ENCODE results near the gene OSBPL6.

Gene OSBPL6

GRCh38 chr2:178191511-178191910, 2.8 kb upstream of the OSBPL6 start:
- H3K9ac ChIP-seq (ENCODE audit: low read length): no peak overlapping the region
- no peak overlapping the region for H3K4me2 ChIP-seq (ENCODE audit: low read depth, low read length)
- no peak for DNase-seq
- no peak overlapping the region for H3K4me3 ChIP-seq (ENCODE audit: low read length)
- no peak overlapping the region for H2AFZ ChIP-seq (ENCODE audit: low read length)
- no peak overlapping the region for H3K27ac ChIP-seq (ENCODE audit: low read length)
- H3K9me2 ChIP-seq (replicated peaks; ENCODE audit: insufficient read depth, low read length): no peaks in the 10 kb centered on the region
- H4K20me1 ChIP-seq (ENCODE audit: insufficient read depth, low read length): no peaks in the 10 kb centered on the region
- H3K9me3 ChIP-seq (replicated peaks; ENCODE audit: insufficient read depth, low read length): no peaks in the 10 kb centered on the region
- H3K4me1 ChIP-seq (ENCODE audit: low read length): no peaks in the 10 kb centered on the region
- no peaks in the 10 kb centered on the region for H3K79me2 ChIP-seq (ENCODE audit: low read length)
- 0 out of 2 replicates have a peak, but pooled peaks cover 3% of the 10 kb centered on the region for H3F3A ChIP-seq (ENCODE audit: insufficient read depth, low read length)
- no peaks in the 10 kb centered on the region for H3K36me3 ChIP-seq (replicated peaks; ENCODE audit: insufficient read depth, low read length)
- TF ChIP-seq EZH2phosphoT487 (IDR thresholded peaks at IDR 0.05; ENCODE audit: low read length) (no peak), EZH2 (optimal IDR thresholded peaks at IDR 0.05; ENCODE audit: low read depth, low read length) (no peak), CTCF (IDR thresholded peaks at IDR 0.05; ENCODE audit: low read length) (no peak)
- H3K27me3 ChIP-seq (replicated peaks; ENCODE audit: insufficient read depth, low read length): peaks cover 13% of the 10 kb centered on the region; the same call in 1 of the 2 replicates

- Histone ChIP-seq H2AFZ (ENCODE audit: low read length) (peak overlapping the region; percentile 88), H3K4me2 (ENCODE audit: low read depth, low read length) (peak overlapping the region; percentile 91)
Measured at GRCh38 chr2:178193496-178193822, 853 bp upstream of the OSBPL6 start.

GRCh38 chr2:178194600-178195389, 483 bp downstream of the OSBPL6 start:
- H4K20me1 ChIP-seq (ENCODE audit: insufficient read depth, low read length): no peaks in the 10 kb centered on the region
- H3K9me3 ChIP-seq (replicated peaks; ENCODE audit: insufficient read depth, low read length): no peaks in the 10 kb centered on the region
- no peaks in the 10 kb centered on the region for H3K79me2 ChIP-seq (ENCODE audit: low read length)
- peaks cover 13% of the 10 kb centered on the region; the same call in 1 of the 2 replicates for H3K27me3 ChIP-seq (replicated peaks; ENCODE audit: insufficient read depth, low read length)
- no peaks in the 10 kb centered on the region for H3K36me3 ChIP-seq (replicated peaks; ENCODE audit: insufficient read depth, low read length)
- 0 out of 2 replicates have a peak, but pooled peaks cover 3% of the 10 kb centered on the region for H3F3A ChIP-seq (ENCODE audit: insufficient read depth, low read length)
- peak; percentile 15 for DNase-seq
- peak overlapping the region; percentile 81 for H3K4me2 ChIP-seq (ENCODE audit: low read depth, low read length)
- H3K9me2 ChIP-seq (replicated peaks; ENCODE audit: insufficient read depth, low read length): no peaks in the 10 kb centered on the region
- no peaks in the 10 kb centered on the region for H3K4me1 ChIP-seq (ENCODE audit: low read length)
- no peak overlapping the region for H3K27ac ChIP-seq (ENCODE audit: low read length)
- H3K4me3 ChIP-seq (ENCODE audit: low read length): peak overlapping the region; percentile 90
- H3K9ac ChIP-seq (ENCODE audit: low read length): peak overlapping the region; percentile 47; the same call in 1 of the 2 replicates
- TF ChIP-seq EZH2phosphoT487 (IDR thresholded peaks at IDR 0.05; ENCODE audit: low read length) (no peak), CTCF (IDR thresholded peaks at IDR 0.05; ENCODE audit: low read length) (peak; percentile 1; the same call in 1 of the 2 replicates), EZH2 (optimal IDR thresholded peaks at IDR 0.05; ENCODE audit: low read depth, low read length) (no peak)
- peak overlapping the region; percentile 94 for H2AFZ ChIP-seq (ENCODE audit: low read length)

More at GRCh38 chr2:178193496-178193822, 853 bp upstream of the OSBPL6 start:
- H3F3A ChIP-seq (ENCODE audit: insufficient read depth, low read length): 0 out of 2 replicates have a peak, but pooled peaks cover 3% of the 10 kb centered on the region
- H3K27me3 ChIP-seq (replicated peaks; ENCODE audit: insufficient read depth, low read length): peaks cover 13% of the 10 kb centered on the region; the same call in 1 of the 2 replicates
- H3K9me3 ChIP-seq (replicated peaks; ENCODE audit: insufficient read depth, low read length): no peaks in the 10 kb centered on the region
- no peaks in the 10 kb centered on the region for H3K9me2 ChIP-seq (replicated peaks; ENCODE audit: insufficient read depth, low read length)
- no peaks in the 10 kb centered on the region for H3K4me1 ChIP-seq (ENCODE audit: low read length)
- no peaks in the 10 kb centered on the region for H3K79me2 ChIP-seq (ENCODE audit: low read length)
- H4K20me1 ChIP-seq (ENCODE audit: insufficient read depth, low read length): no peaks in the 10 kb centered on the region
- H3K4me3 ChIP-seq (ENCODE audit: low read length): peak overlapping the region; percentile 78
- no peaks in the 10 kb centered on the region for H3K36me3 ChIP-seq (replicated peaks; ENCODE audit: insufficient read depth, low read length)
- H3K9ac ChIP-seq (ENCODE audit: low read length): peak overlapping the region; percentile 40; the same call in 1 of the 2 replicates
- no peak overlapping the region for H3K27ac ChIP-seq (ENCODE audit: low read length)
- no peak for DNase-seq
- TF ChIP-seq CTCF (IDR thresholded peaks at IDR 0.05; ENCODE audit: low read length) (no peak), EZH2phosphoT487 (IDR thresholded peaks at IDR 0.05; ENCODE audit: low read length) (no peak), EZH2 (optimal IDR thresholded peaks at IDR 0.05; ENCODE audit: low read depth, low read length) (no peak)
